ENCODE results near the gene DMD.

DMD gene

GRCh38 chrX:31708116-31708515 lies 1503.2 kb downstream of the DMD start:
- TF ChIP-seq FOXP2 (optimal IDR thresholded peaks at IDR 0.05; ENCODE audit: borderline replicate concordance, extremely low read depth, extremely low read length, insufficient read depth) (no peak), REST (IDR thresholded peaks at IDR 0.05; ENCODE audit: insufficient read depth in 1 of 2, low read depth in 2 of 2, low read length in 2 of 2) (no peak), TAF1 (IDR thresholded peaks at IDR 0.05; ENCODE audit: borderline replicate concordance, insufficient read depth, low read length) (no peak), SIN3A (IDR thresholded peaks at IDR 0.05; ENCODE audit: borderline replicate concordance, insufficient read depth, low read length) (no peak), POLR2AphosphoS5 (IDR thresholded peaks at IDR 0.05; ENCODE audit: low read depth, low read length) (no peak)

- TF ChIP-seq FOXP2 (optimal IDR thresholded peaks at IDR 0.05; ENCODE audit: borderline replicate concordance, extremely low read depth, extremely low read length, insufficient read depth), result no peak
- TF ChIP-seq TAF1 (IDR thresholded peaks at IDR 0.05; ENCODE audit: borderline replicate concordance, insufficient read depth, low read length), result no peak
- no peak for TF ChIP-seq SIN3A (IDR thresholded peaks at IDR 0.05; ENCODE audit: borderline replicate concordance, insufficient read depth, low read length)
- no peak for TF ChIP-seq REST (IDR thresholded peaks at IDR 0.05; ENCODE audit: insufficient read depth in 1 of 2, low read depth in 2 of 2, low read length in 2 of 2)
- TF ChIP-seq POLR2AphosphoS5 (IDR thresholded peaks at IDR 0.05; ENCODE audit: low read depth, low read length), result no peak
Observed at GRCh38 chrX:31706466-31706865, 1504.9 kb downstream of the DMD start.

GRCh38 chrX:31705816-31706215 lies 1505.5 kb downstream of the DMD start:
- TF ChIP-seq SIN3A (IDR thresholded peaks at IDR 0.05; ENCODE audit: borderline replicate concordance, insufficient read depth, low read length), result no peak
- no peak for TF ChIP-seq FOXP2 (optimal IDR thresholded peaks at IDR 0.05; ENCODE audit: borderline replicate concordance, extremely low read depth, extremely low read length, insufficient read depth)

GRCh38 chrX:31704938-31705337 lies 1506.4 kb downstream of the DMD start:
- no peak for TF ChIP-seq SIN3A (IDR thresholded peaks at IDR 0.05; ENCODE audit: borderline replicate concordance, insufficient read depth, low read length)
- TF ChIP-seq POLR2AphosphoS5 (IDR thresholded peaks at IDR 0.05; ENCODE audit: low read depth, low read length), result no peak
- no peak for TF ChIP-seq TAF1 (IDR thresholded peaks at IDR 0.05; ENCODE audit: borderline replicate concordance, insufficient read depth, low read length)
- TF ChIP-seq REST (IDR thresholded peaks at IDR 0.05; ENCODE audit: insufficient read depth in 1 of 2, low read depth in 2 of 2, low read length in 2 of 2), result no peak

GRCh38 chrX:31702222-31702621 lies 1509.1 kb downstream of the DMD start:
- TF ChIP-seq POLR2AphosphoS5 (IDR thresholded peaks at IDR 0.05; ENCODE audit: low read depth, low read length) (no peak), REST (IDR thresholded peaks at IDR 0.05; ENCODE audit: insufficient read depth in 1 of 2, low read depth in 2 of 2, low read length in 2 of 2) (no peak), FOXP2 (optimal IDR thresholded peaks at IDR 0.05; ENCODE audit: borderline replicate concordance, extremely low read depth, extremely low read length, insufficient read depth) (no peak), TAF1 (IDR thresholded peaks at IDR 0.05; ENCODE audit: borderline replicate concordance, insufficient read depth, low read length) (no peak), SIN3A (IDR thresholded peaks at IDR 0.05; ENCODE audit: borderline replicate concordance, insufficient read depth, low read length) (no peak)
